Measurements from ENCODE around the gene C2orf76. TPM values are rescaled to one million over a fixed set of nuclear protein-coding genes. Genes with fewer than 3 reads are reported as not detected.

The C2orf76 gene
- total RNA-seq, 1 experiment from 2014 or later, result 5.7 TPM

GRCh38 chr2:119352357-119352756, 14.3 kb downstream of the C2orf76 start:
- Histone ChIP-seq H3K4me1 (ENCODE audit: insufficient read depth, low read length) (no peaks in the 10 kb centered on the region; the same call in 1 of the 2 replicates), H3K79me1 (ENCODE audit: insufficient read depth, low read depth, low read length, poor library complexity, severe bottlenecking) (no peaks in the 10 kb centered on the region), H2AFZ (ENCODE audit: low read length) (no peak overlapping the region), H3K23me2 (ENCODE audit: insufficient read length, low read depth, low read length, poor library complexity, severe bottlenecking) (no peaks in the 10 kb centered on the region), H3T11ph (ENCODE audit: low read length) (no peak overlapping the region), H4K91ac (ENCODE audit: insufficient read length, low read depth, low read length) (no peak overlapping the region), H4K8ac (replicated peaks; ENCODE audit: insufficient read length, low read depth, low read length) (no peak overlapping the region), H3K27ac (ENCODE audit: insufficient read length, low read depth, low read length) (no peak overlapping the region), H2BK12ac (ENCODE audit: insufficient read length, low read depth, low read length) (no peak overlapping the region), H3K18ac (ENCODE audit: insufficient read length, low read depth, low read length) (no peak overlapping the region), H3K4ac (ENCODE audit: low read depth, low read length) (no peak overlapping the region), H3K9ac (ENCODE audit: extremely low read depth, insufficient read length, low read length) (no peak overlapping the region), H4K20me1 (ENCODE audit: control insufficient read depth, insufficient read depth, insufficient read length) (no peaks in the 10 kb centered on the region), H3K23ac (ENCODE audit: insufficient read length, low read depth, low read length) (no peak overlapping the region), H4K5ac (ENCODE audit: insufficient read length, low read depth, low read length) (no peak overlapping the region), H3K27me3 (ENCODE audit: insufficient read depth, low read length) (no peaks in the 10 kb centered on the region), H2BK15ac (ENCODE audit: low read depth, low read length) (no peak overlapping the region), H2BK120ac (ENCODE audit: low read depth, low read length, poor library complexity, severe bottlenecking) (no peak overlapping the region), H3K56ac (ENCODE audit: insufficient read length, low read depth, low read length) (no peak overlapping the region), H2BK20ac (ENCODE audit: low read depth, low read length, poor library complexity, severe bottlenecking) (no peak overlapping the region), H3K4me2 (ENCODE audit: insufficient read depth, insufficient read length, low read length) (no peak overlapping the region), H2BK5ac (ENCODE audit: insufficient read length, low read length) (no peak overlapping the region), H3K9me3 (ENCODE audit: control insufficient read depth, low read depth, low read length) (no peaks in the 10 kb centered on the region), H2AK5ac (ENCODE audit: insufficient read length, low read length) (no peak overlapping the region), H3K14ac (ENCODE audit: insufficient read depth, low read length) (no peak overlapping the region), H3K79me2 (ENCODE audit: insufficient read depth, low read length) (no peaks in the 10 kb centered on the region)
- H3K4me1 Mint-ChIP-seq, result peaks cover 12 to 21% of the 10 kb centered on the region in 2 experiments
- H3K4me3 Mint-ChIP-seq, result no peak overlapping the region
- no peak for TF ChIP-seq CTCF (conservative IDR thresholded peaks at IDR 0.05)
- no peaks in the 10 kb centered on the region; a peak in 1 of 7 replicates for H3K36me3 Mint-ChIP-seq (ENCODE audit: insufficient read depth in 1 of 3, low read depth in 3 of 3)
- H3K27ac Mint-ChIP-seq, result no peak overlapping the region
- H3K9me3 Mint-ChIP-seq, result no peaks in the 10 kb centered on the region
- H3K27me3 Mint-ChIP-seq (ENCODE audit: low read depth), result no peaks in the 10 kb centered on the region
- no peak for DNase-seq

Data from H9 (cell line).